ENCODE results near the gene RIMS1.

GRCh38 chr6:71888756-71889340, 2.5 kb downstream of the RIMS1 start:
- TF ChIP-seq RAD21 (IDR thresholded peaks at IDR 0.05) (no peak), MAX (IDR thresholded peaks at IDR 0.05) (no peak), RXRA (IDR thresholded peaks at IDR 0.05) (no peak), YY1 (IDR thresholded peaks at IDR 0.05) (no peak), EGR1 (IDR thresholded peaks at IDR 0.05; ENCODE audit: low read depth in 2 of 2) (no peak), GABPA (IDR thresholded peaks at IDR 0.05 in 1 of 2, conservative IDR thresholded peaks at IDR 0.05 in 1 of 2) (no peak), JUND (IDR thresholded peaks at IDR 0.05) (no peak), SP1 (IDR thresholded peaks at IDR 0.05) (no peak), TAF1 (conservative IDR thresholded peaks at IDR 0.05) (no peak)
- TF ChIP-seq, protein P1, sequence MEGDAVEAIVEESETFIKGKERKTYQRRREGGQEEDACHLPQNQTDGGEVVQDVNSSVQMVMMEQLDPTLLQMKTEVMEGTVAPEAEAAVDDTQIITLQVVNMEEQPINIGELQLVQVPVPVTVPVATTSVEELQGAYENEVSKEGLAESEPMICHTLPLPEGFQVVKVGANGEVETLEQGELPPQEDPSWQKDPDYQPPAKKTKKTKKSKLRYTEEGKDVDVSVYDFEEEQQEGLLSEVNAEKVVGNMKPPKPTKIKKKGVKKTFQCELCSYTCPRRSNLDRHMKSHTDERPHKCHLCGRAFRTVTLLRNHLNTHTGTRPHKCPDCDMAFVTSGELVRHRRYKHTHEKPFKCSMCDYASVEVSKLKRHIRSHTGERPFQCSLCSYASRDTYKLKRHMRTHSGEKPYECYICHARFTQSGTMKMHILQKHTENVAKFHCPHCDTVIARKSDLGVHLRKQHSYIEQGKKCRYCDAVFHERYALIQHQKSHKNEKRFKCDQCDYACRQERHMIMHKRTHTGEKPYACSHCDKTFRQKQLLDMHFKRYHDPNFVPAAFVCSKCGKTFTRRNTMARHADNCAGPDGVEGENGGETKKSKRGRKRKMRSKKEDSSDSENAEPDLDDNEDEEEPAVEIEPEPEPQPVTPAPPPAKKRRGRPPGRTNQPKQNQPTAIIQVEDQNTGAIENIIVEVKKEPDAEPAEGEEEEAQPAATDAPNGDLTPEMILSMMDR (IDR thresholded peaks at IDR 0.05; ENCODE audit: low read depth, low read length, missing input control) = no peak
- TF ChIP-seq, protein P2, sequence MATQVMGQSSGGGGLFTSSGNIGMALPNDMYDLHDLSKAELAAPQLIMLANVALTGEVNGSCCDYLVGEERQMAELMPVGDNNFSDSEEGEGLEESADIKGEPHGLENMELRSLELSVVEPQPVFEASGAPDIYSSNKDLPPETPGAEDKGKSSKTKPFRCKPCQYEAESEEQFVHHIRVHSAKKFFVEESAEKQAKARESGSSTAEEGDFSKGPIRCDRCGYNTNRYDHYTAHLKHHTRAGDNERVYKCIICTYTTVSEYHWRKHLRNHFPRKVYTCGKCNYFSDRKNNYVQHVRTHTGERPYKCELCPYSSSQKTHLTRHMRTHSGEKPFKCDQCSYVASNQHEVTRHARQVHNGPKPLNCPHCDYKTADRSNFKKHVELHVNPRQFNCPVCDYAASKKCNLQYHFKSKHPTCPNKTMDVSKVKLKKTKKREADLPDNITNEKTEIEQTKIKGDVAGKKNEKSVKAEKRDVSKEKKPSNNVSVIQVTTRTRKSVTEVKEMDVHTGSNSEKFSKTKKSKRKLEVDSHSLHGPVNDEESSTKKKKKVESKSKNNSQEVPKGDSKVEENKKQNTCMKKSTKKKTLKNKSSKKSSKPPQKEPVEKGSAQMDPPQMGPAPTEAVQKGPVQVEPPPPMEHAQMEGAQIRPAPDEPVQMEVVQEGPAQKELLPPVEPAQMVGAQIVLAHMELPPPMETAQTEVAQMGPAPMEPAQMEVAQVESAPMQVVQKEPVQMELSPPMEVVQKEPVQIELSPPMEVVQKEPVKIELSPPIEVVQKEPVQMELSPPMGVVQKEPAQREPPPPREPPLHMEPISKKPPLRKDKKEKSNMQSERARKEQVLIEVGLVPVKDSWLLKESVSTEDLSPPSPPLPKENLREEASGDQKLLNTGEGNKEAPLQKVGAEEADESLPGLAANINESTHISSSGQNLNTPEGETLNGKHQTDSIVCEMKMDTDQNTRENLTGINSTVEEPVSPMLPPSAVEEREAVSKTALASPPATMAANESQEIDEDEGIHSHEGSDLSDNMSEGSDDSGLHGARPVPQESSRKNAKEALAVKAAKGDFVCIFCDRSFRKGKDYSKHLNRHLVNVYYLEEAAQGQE (IDR thresholded peaks at IDR 0.05) = no peak
- TF ChIP-seq, protein P3, sequence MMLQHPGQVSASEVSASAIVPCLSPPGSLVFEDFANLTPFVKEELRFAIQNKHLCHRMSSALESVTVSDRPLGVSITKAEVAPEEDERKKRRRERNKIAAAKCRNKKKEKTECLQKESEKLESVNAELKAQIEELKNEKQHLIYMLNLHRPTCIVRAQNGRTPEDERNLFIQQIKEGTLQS (IDR thresholded peaks at IDR 0.05) = no peak

Measured in liver (tissue), 3 donors.